Natural killer cell treated with Interleukin-12 subunit alpha and Interleukin-12 subunit beta and Interleukin-15 and Interleukin-18, amount 100 ng/mL, for 72 hours (primary cell): Measurements from ENCODE around the gene MREG. TPM values are rescaled to one million over a fixed set of nuclear protein-coding genes. Genes with fewer than 3 reads are reported as not detected.
"Not testable (repeated sequence)": the region's sequence is repeated elsewhere in the genome, so short reads cannot be mapped to it uniquely, and the experiment has no call there.

ENCODE experiments used
- ATAC-seq, 2 donors: fragments of 150-1000 bp; cut with Tn5 transposase in 1 of 2; sonication (Bioruptor Pico), chemical (Tn5 transposase) in 1 of 2; 2 replicates each; pipeline ENCODE4 v1.10.0; 2021
- DNase-seq: peaks from one replicate; pipeline ENCODE4 v3.0.0; 2022; ENCODE audit warnings: low spot score
- H3K27ac Mint-ChIP-seq, 2 donors: 1 replicate in 1 of 2; 2 replicates in 1 of 2; pipeline ENCODE4 v1.8.0; 2022; ENCODE audit warnings: mixed read lengths in 2 of 2, mild to moderate bottlenecking in 1 of 2, moderate library complexity in 1 of 2
- H3K27me3 Mint-ChIP-seq, 2 donors: 1 replicate in 1 of 2; 2 replicates in 1 of 2; pipeline ENCODE4 v1.8.0; 2022; ENCODE audit warnings: mixed read lengths in 2 of 2
- H3K36me3 Mint-ChIP-seq: one replicate; pipeline ENCODE4 v1.8.0; 2022; ENCODE audit warnings: mixed read lengths
- H3K4me1 Mint-ChIP-seq, 2 donors: 1 replicate in 1 of 2; 2 replicates in 1 of 2; pipeline ENCODE4 v1.8.0; 2022; ENCODE audit warnings: low read depth in 2 of 2, mixed read lengths in 2 of 2, mild to moderate bottlenecking in 1 of 2
- H3K4me3 Mint-ChIP-seq: one replicate; pipeline ENCODE4 v1.8.0; 2022; ENCODE audit warnings: mixed read lengths
- H3K9me3 Mint-ChIP-seq: 2 replicates; pipeline ENCODE4 v1.8.0; 2022; ENCODE audit warnings: mixed read lengths
- total RNA-seq, 2 donors: library from RNA; stranded (reverse); gene quantifications; one replicate each; pipeline ENCODE4 v1.2.3, GENCODE V29; 2022

The MREG gene
- total RNA-seq, 2 donors from 2014 or later = 9.2 to 14.6 TPM

DNA sequence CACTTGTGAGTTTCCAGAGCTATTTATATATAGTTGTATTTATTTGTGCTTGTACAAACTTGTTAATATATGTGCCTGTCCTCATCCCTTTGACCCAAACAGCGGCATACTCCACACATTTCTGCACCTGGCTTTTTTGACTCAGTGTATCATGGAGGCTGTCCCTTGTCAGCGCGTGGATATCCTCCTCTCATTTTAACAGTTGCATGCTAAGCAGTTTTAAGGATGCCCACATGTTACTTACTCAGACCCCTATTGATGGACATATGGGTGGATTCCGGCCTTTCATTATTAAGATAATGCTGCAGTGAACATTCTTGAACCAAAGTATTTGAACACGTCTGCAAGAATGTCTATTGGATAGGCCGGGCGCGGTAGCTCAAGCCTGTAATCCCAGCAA lies 655 bp upstream of the MREG start:
- DNase-seq = no peak
- ATAC-seq = no peak
- no peaks in the 10 kb centered on the region for H3K9me3 Mint-ChIP-seq
- no peaks in the 10 kb centered on the region for H3K36me3 Mint-ChIP-seq
- H3K4me3 Mint-ChIP-seq = peak overlapping the region; percentile 87
- peak overlapping the region in 1 of 2 donors; percentile 53 for H3K27ac Mint-ChIP-seq
- peaks cover 30 to 56% of the 10 kb centered on the region in 2 donors for H3K4me1 Mint-ChIP-seq
- no peaks in the 10 kb centered on the region for H3K27me3 Mint-ChIP-seq

DNA sequence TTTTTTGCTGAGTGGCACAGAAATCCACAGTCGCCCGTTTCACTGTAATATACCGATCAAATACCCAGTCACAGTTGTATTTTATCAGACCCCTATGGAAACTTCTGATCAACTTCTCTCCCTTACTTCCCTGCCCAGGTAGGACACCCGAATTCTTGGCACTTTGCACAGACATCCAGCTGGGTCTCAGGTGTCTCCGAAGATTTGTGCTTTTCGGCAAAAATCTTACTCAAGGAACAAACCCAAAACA lies 596 bp downstream of the MREG start:
- Mint-ChIP-seq H3K4me3 (peak overlapping the region; percentile 87), H3K27ac (peak overlapping the region; percentile 39 to 68), H3K4me1 (peaks cover 30 to 56% of the 10 kb centered on the region in 2 donors), H3K27me3 (no peaks in the 10 kb centered on the region), H3K36me3 (no peaks in the 10 kb centered on the region), H3K9me3 (no peaks in the 10 kb centered on the region)
- DNase-seq = no peak
- no peak for ATAC-seq

DNA sequence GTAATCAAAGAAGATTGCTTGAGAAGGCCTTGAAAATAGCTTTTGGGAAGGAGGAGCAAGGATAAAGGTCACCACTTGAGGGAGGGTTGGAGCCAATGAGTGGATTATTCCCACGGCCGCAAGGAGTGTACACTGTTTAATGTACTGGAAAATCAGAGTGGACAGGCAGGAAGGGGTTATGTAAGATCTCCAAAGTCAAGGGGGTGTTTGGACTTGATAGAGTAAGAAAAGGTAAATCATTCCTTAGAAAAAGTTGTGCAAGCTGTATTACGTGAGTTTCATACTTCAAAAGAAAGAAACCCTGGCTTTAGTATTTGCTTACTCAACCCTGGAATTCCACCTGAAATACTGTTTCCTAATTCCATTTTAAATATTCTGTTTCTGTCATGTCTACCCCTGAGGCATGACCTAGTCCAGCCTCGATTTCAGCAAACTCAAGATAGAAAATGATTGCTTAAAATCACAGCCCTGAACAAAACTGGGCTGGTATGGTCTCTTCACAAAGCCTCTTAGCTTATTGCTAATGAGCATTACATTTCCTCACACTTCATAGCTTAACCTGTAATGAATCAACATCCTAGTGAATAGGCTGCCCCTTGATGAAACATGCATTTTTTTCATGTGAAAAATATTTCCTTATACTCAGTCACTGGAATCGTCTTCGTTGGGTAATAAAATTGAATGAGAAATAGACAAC lies 1.1 kb downstream of the MREG start:
- H3K36me3 Mint-ChIP-seq = no peaks in the 10 kb centered on the region
- peak overlapping the region; percentile 39 to 68 for H3K27ac Mint-ChIP-seq
- peaks cover 30 to 53% of the 10 kb centered on the region in 2 donors for H3K4me1 Mint-ChIP-seq
- H3K27me3 Mint-ChIP-seq = no peaks in the 10 kb centered on the region
- no peak for ATAC-seq
- no peaks in the 10 kb centered on the region for H3K9me3 Mint-ChIP-seq
- peak overlapping the region; percentile 87 for H3K4me3 Mint-ChIP-seq
- DNase-seq = no peak

DNA sequence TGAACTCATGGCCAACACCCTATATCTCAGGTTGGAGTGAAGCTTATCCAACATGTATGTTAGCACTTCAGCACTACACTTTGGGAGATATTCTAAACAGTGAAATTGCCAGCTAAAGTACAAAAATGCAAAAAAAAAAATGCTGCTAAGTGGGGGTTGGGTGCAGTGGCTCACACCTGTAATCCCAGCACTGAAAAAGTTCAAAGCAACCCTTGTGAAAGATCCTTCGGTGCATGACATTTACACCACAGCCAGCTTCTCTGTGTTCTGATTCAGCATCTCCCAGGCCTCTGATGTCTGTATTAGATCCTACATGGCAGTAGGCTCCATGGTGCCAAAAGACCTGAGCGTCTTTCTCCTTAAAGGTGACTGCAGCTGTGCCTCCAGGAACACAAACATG lies 4.1 kb downstream of the MREG start:
- not testable (repeated sequence) for H3K36me3 Mint-ChIP-seq, H3K9me3 Mint-ChIP-seq, ATAC-seq, H3K4me3 Mint-ChIP-seq, H3K27me3 Mint-ChIP-seq, H3K27ac Mint-ChIP-seq, DNase-seq
- peaks cover 31 to 48% of the 10 kb centered on the region in 2 donors for H3K4me1 Mint-ChIP-seq

DNA sequence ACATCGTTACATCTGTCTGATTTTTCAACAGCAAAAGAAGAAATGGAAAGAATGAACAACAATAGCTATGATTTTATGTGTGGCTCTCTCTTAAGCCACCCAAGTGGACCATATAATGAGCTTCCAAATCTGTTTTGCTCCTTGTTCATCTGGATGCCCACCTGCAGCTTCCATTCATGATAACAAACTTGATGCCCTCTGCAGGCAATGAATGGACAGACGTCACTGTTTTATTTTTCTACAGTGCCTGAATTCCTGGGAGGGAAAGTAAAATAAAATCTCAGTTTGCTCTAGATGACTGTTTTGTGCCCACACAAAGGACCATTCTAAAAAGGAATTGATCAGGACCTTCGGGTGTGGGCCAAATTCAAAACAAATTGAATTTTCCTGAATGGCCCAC lies 5.0 kb downstream of the MREG start:
- no peaks in the 10 kb centered on the region for H3K36me3 Mint-ChIP-seq
- ATAC-seq = no peak
- no peak overlapping the region for H3K27ac Mint-ChIP-seq
- no peaks in the 10 kb centered on the region for H3K27me3 Mint-ChIP-seq
- no peak overlapping the region for H3K4me3 Mint-ChIP-seq
- no peak for DNase-seq
- H3K4me1 Mint-ChIP-seq = peaks cover 36 to 52% of the 10 kb centered on the region in 2 donors
- peaks cover 3% of the 10 kb centered on the region for H3K9me3 Mint-ChIP-seq

DNA sequence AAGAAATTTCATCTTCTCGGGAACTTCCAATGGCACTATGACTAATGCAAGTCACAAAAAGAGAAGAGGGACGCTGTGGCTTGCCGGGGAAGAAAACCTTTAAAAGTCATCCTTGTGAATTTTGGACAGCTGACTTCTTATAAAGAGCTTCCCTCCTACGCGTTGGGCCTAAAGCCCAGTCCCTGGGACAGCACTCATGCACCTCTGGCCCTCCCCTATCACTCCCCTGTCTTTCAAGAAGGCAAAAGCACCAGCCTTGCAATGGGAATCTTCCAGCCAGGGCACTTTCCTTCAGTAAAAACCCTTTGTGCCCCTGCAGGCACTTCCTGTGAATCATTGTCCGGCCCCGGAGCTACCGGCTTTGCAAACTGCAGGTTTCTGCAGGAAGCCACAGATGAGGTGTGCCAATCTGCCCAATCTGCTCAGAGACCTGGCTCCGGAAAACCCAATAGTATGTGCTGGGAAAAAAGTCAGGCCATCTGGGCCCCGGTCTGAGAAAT lies 7.1 kb downstream of the MREG start:
- Mint-ChIP-seq H3K27me3 (no peaks in the 10 kb centered on the region), H3K9me3 (peaks cover 3% of the 10 kb centered on the region), H3K27ac (peak overlapping the region; percentile 72 to 83), H3K4me1 (peaks cover 36 to 42% of the 10 kb centered on the region in 2 donors), H3K4me3 (peak overlapping the region; percentile 73), H3K36me3 (no peaks in the 10 kb centered on the region)
- ATAC-seq (peak; percentile 79 to 83), DNase-seq (peak; percentile 74)

DNA sequence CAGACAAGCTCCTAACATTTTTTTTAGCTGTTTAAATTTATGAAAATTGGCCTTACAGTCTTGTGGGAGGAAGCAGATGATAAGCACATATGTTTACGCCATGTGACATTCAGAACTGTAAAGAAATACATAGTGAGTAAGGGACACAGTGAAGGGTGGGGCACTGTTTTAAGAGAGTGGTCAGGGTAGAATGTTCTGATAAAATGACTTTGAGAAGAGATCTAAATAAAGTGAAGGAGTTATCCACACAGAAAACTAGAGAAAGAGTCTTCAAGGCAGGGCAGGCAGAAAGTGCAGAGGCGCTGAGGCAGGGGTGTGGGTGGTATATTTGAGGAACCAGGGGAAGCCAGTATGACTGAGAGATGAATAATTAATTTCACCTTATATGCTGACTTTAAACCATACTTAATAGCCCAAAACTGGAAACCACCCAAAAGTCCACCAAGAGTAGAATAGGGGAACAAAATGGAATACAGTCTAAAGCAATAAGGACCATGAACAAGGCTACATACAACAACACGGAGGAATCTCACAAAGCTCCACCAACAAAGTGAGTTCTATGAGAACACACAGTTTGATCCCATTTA lies 8.6 kb downstream of the MREG start:
- Mint-ChIP-seq H3K27me3 (no peaks in the 10 kb centered on the region), H3K4me3 (peak overlapping the region; percentile 56), H3K4me1 (peaks cover 36 to 40% of the 10 kb centered on the region in 2 donors), H3K36me3 (no peaks in the 10 kb centered on the region), H3K9me3 (peaks cover 3% of the 10 kb centered on the region), H3K27ac (peak overlapping the region; percentile 75 to 77)
- ATAC-seq (peak in 1 of 2 donors; percentile 10), DNase-seq (no peak)

DNA sequence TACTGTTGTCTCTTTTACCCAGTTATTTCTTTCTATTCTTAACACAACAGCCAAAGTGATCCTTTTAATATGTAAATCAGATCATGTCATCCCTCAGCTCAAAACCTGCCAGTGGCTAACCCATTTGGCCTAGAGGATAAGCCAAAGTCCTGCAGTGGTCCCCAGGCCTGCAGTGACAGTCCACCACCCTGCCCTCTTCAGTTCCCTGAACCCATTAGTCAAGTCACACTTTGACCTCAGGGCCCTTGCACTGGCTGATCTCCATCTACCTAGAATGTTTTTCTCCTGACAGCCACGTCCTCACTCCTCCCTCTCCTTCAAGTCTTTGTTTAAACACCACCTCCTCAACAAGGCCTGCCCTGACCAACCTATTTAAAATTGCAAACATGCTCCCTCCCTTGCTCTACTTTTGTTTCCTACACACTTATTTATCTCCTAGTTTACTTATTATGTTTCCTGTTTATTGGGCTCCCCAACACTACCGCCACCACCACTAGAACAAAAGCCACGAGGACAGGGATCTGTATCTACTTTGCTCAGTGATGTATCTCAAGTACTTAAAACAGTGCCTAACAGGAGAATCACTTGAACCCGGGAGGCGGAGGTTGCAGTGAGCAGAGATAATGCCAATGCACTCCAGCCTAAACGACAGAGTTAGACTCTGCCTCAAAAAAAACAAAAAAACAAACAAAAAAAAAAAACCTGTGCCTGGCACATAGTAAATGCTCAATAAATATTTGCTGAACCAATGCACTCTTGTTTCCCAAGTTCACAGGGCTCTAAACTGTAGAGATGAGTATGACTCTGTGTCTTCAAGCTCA lies 9.3 kb downstream of the MREG start:
- peak overlapping the region; percentile 75 to 77 for H3K27ac Mint-ChIP-seq
- H3K36me3 Mint-ChIP-seq = no peaks in the 10 kb centered on the region
- no peaks in the 10 kb centered on the region for H3K27me3 Mint-ChIP-seq
- DNase-seq (no peak), ATAC-seq (no peak)
- H3K4me1 Mint-ChIP-seq = peaks cover 36 to 40% of the 10 kb centered on the region in 2 donors
- peaks cover 3% of the 10 kb centered on the region for H3K9me3 Mint-ChIP-seq
- H3K4me3 Mint-ChIP-seq = peak overlapping the region; percentile 56

DNA sequence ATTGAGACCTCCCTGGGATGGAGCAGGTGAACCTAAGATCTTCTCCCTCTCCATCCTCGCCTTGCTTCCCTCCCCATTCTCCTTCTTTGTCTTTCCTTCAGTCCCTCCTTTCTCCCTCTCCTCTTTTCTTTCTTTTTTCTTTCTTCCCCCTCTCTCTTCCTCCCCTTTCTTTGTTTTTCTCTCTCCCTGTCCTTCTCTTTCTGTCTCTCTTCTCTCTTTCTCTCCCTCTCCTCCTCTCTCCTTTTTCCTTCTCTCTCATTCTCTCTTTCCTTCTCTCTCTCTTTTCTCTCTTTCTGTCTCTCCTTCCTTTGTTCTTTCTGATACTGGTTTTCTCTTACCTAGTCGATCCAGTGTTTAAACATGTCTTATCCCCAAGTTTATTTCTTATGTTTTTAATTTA lies 10.7 kb downstream of the MREG start:
- peak overlapping the region; percentile 11 for H3K4me3 Mint-ChIP-seq
- DNase-seq (no peak), ATAC-seq (no peak)
- peaks cover 36 to 40% of the 10 kb centered on the region in 2 donors for H3K4me1 Mint-ChIP-seq
- peaks cover 3% of the 10 kb centered on the region for H3K9me3 Mint-ChIP-seq
- no peaks in the 10 kb centered on the region for H3K27me3 Mint-ChIP-seq
- peak overlapping the region; percentile 26 for H3K27ac Mint-ChIP-seq
- H3K36me3 Mint-ChIP-seq = no peaks in the 10 kb centered on the region

DNA sequence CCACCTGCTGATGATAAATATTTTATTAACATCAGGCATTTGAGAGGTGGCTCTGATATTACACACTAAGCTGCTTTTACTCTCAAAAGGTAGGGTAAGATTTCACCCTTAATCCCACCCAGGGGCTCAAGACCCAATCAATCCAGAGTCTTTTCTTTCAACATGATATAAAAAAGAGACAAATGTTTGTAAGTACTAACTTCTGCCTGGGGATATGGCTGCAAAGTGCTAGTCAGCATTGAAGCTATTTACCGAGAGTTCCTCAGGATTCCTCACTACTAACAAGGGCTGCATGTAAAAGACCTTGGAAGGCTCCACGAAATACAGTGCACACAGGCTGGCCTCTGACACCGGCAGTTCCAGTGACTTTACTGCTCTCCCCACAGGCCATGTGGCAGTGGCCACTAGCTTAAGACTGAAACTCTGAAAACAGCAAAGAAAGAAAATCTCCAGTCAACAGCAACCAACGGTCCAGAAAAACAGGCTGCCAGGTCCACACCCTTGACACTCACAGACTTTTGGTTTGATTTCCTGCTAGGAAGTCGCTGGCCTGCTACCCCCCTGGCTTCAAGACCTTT lies 11.2 kb downstream of the MREG start:
- Mint-ChIP-seq H3K4me1 (peaks cover 39 to 40% of the 10 kb centered on the region in 2 donors), H3K4me3 (peak overlapping the region; percentile 11), H3K36me3 (no peaks in the 10 kb centered on the region), H3K27ac (peak overlapping the region; percentile 26), H3K27me3 (no peaks in the 10 kb centered on the region), H3K9me3 (peaks cover 3% of the 10 kb centered on the region)
- DNase-seq (no peak), ATAC-seq (no peak)

DNA sequence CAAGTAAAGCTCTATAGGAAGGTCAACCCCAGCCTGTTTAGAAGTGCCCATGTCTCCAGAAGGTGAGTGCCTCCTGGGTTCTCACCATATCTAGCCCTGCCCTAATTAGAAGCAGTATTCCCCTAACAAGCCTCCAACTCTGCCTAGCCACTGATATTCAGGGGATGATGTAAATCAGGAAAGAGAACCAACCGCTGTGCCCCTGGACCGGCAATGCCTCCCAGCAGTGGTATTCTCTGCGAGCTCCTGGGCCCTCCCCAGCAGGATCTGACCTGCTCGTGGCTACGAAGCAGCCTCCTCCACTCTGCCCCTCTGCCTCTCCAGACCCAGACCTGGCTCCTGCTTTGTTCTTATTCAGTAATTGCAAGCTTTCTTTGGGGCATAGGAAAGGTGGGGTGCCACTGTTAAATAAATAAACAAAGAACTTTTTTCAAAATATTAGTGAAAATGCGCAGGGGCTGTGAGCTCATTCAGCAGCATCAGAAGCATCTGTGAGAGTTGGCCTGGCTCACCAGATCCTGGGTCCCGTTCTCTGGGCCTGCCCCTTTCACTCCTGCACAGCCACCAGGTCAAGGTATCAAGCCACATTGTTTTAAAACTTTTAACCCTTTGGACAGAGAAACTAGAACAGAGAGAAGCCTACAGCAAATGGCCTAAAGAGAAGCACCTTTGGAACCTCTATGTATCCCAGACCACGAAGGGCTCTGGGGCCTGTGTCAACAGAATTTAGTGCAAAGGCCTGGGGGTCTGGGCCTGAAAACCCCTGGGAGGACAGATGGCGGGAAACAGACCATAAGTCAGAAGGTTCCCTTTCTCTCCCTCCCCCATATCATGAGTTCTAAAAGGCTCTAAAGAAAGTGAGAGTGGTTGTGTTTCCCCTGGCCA lies 11.9 kb downstream of the MREG start:
- no peak overlapping the region for H3K4me3 Mint-ChIP-seq
- ATAC-seq (no peak), DNase-seq (no peak)
- H3K27ac Mint-ChIP-seq = no peak overlapping the region
- no peaks in the 10 kb centered on the region for H3K27me3 Mint-ChIP-seq
- H3K4me1 Mint-ChIP-seq = peaks cover 34% of the 10 kb centered on the region in 2 donors
- H3K36me3 Mint-ChIP-seq = no peaks in the 10 kb centered on the region
- H3K9me3 Mint-ChIP-seq = peaks cover 3% of the 10 kb centered on the region

DNA sequence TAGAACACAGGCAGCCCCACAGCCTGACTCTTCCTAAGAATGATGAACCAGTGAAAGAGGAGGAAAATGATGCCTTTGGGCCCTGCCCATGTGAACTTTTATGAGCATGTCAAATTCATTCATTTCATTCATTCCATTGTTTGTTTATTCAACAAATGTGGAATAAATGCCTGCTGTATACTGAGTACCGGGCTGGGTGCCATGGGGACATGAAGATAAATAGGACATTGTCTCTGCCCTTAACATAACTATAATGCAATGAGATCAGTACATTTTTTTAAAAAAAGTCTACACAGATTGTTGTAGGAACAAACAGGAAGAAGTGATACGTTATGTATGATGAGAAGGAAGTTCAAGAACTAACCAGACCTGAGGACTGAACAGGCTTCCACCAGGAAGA lies 14.7 kb downstream of the MREG start:
- Mint-ChIP-seq H3K36me3 (peaks cover under 1% of the 10 kb centered on the region), H3K9me3 (no peaks in the 10 kb centered on the region), H3K27ac (no peak overlapping the region), H3K27me3 (no peaks in the 10 kb centered on the region), H3K4me1 (peaks cover 11 to 15% of the 10 kb centered on the region in 2 donors), H3K4me3 (no peak overlapping the region)
- no peak for DNase-seq
- no peak for ATAC-seq

DNA sequence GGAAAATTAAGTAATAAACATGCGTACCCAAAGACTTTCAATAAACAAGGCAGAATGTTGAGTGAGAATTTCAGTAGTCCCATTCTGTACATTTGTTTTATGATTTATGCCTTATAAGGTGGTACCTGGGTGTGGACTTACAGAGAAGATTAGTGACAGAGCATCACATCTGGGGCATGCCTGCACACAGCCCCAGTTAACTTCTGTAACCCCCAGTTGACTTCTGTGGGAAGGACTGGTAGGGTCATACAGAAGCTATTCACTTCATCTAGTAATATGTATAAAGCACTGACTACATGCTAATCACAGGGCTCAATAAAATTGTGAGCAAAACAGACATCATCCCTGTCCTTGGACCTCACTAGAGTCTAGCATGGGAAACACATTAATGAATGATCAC lies 16.1 kb downstream of the MREG start:
- ATAC-seq (no peak), DNase-seq (no peak)
- peaks cover 8% of the 10 kb centered on the region for H3K36me3 Mint-ChIP-seq
- no peak overlapping the region for H3K4me3 Mint-ChIP-seq
- no peaks in the 10 kb centered on the region for H3K27me3 Mint-ChIP-seq
- H3K27ac Mint-ChIP-seq = no peak overlapping the region
- no peaks in the 10 kb centered on the region for H3K9me3 Mint-ChIP-seq
- peaks cover under 1 to 4% of the 10 kb centered on the region in 2 donors for H3K4me1 Mint-ChIP-seq
